Measurements from ENCODE around the gene CLINT1.

CLINT1 gene

DNA sequence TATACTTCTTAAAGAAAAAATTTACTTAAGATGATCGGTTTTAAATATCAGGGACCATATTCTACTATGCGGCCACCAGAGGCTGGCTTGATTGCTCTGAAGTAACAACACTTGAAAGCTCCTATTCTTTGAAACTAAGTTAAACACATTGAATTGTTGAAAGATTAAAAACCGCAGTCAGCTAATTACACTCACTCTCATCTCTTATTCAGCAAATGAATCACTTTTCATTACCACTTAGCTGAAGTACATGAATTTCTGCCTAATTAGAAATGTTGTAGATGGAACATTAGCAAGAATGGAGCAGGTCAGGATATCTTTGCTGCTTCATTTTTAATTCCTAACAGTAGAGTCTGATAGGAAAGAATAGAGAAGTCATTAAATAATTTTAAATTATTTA is 73.1 kb downstream of the CLINT1 start:
- TF ChIP-seq, protein P1, sequence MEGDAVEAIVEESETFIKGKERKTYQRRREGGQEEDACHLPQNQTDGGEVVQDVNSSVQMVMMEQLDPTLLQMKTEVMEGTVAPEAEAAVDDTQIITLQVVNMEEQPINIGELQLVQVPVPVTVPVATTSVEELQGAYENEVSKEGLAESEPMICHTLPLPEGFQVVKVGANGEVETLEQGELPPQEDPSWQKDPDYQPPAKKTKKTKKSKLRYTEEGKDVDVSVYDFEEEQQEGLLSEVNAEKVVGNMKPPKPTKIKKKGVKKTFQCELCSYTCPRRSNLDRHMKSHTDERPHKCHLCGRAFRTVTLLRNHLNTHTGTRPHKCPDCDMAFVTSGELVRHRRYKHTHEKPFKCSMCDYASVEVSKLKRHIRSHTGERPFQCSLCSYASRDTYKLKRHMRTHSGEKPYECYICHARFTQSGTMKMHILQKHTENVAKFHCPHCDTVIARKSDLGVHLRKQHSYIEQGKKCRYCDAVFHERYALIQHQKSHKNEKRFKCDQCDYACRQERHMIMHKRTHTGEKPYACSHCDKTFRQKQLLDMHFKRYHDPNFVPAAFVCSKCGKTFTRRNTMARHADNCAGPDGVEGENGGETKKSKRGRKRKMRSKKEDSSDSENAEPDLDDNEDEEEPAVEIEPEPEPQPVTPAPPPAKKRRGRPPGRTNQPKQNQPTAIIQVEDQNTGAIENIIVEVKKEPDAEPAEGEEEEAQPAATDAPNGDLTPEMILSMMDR (IDR thresholded peaks at IDR 0.05; ENCODE audit: low read depth, low read length, missing control alignments), result no peak
- in situ Hi-C loops (cut with HindIII; ENCODE audit: low sequenced_read_pairs), result no loop called here
- no peak for DNase-seq (ENCODE audit: low read depth)
- no peak overlapping the region for H3K4me3 ChIP-seq (ENCODE audit: low read depth, low read length)

DNA sequence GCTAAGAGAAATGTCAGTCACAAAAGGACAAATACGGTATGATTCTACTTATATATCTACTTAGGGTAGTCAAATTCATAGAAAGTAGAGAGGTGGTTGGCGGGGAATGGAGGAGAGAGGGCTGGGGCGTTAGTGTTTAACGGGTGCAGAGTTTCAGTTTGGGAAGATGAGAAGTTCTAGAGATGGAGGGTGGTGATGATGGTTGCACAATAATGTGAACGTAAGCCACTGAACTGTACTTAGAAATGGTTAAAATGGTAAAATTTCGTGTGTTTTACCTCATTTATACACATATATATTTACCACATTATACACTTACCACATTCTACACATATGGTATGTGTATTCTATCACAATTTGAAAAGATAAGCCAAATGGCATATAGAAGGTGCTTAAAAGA is 79.7 kb downstream of the CLINT1 start:
- H3K4me3 ChIP-seq (ENCODE audit: low read depth, low read length), result no peak overlapping the region
- in situ Hi-C loops (cut with HindIII; ENCODE audit: low sequenced_read_pairs), result no loop called here
- TF ChIP-seq, protein P1 (IDR thresholded peaks at IDR 0.05; ENCODE audit: low read depth, low read length, missing control alignments), result no peak
- no peak for DNase-seq (ENCODE audit: low read depth)

DNA sequence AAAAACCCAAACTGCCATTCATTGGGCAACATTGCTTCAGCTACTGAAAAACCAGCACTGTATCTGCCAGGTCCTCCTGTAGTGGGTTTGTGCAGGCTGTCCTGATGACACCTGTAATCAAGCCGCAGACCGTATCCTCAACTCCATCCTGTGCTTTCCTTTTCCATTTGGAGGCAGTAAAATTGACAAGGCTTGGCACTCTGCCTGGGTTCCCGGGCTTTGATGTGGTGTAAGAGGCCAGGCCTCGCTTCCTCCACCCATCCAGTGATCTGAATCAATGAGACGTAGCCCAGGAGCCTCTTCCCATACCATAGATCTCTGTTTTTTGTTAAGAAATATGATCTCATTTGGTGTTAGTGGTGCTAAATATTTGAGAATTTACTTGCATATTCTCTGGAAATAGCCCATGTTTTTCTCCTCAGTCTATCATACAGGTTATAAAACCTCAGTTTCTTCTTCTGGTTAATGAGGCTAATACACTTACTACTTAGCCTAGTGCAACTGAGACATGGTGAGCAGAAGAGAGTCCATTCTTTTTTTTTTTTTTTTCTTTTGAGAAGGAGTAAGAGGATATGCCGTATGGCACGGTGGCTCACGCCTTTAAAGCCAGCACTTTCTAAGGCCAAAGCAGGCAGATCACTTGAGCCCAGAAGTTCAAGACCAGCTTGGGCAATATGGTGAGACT is 80.7 kb downstream of the CLINT1 start:
- TF ChIP-seq, protein P1 (IDR thresholded peaks at IDR 0.05; ENCODE audit: low read depth, low read length, missing control alignments), result no peak
- in situ Hi-C loops (cut with HindIII; ENCODE audit: low sequenced_read_pairs), result no loop called here
- H3K4me3 ChIP-seq (ENCODE audit: low read depth, low read length), result no peak overlapping the region
- DNase-seq (ENCODE audit: low read depth), result peak; percentile 40

DNA sequence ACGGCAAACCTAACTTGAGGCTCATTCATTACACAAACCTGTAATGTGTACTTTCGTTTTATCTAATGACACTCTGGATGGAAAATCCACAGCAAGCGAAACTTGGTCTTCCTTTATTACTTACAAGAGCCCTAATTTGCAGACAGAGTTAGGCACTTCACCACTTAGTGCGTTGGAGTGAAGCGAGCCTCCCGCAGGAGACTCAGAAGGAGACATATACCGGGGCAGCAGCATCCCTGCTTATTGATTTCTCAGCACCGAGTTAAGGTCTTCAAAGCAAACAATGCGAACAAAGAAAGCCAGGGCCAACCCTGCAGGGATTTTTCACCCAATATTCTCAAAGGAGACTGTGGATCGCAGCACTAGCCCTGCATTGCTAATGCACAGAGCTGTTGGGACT is 86.8 kb downstream of the CLINT1 start:
- in situ Hi-C loops (cut with HindIII; ENCODE audit: low sequenced_read_pairs), result no loop called here
- no peak for DNase-seq (ENCODE audit: low read depth)
- TF ChIP-seq, protein P1 (IDR thresholded peaks at IDR 0.05; ENCODE audit: low read depth, low read length, missing control alignments), result no peak
- no peak overlapping the region for H3K4me3 ChIP-seq (ENCODE audit: low read depth, low read length)

DNA sequence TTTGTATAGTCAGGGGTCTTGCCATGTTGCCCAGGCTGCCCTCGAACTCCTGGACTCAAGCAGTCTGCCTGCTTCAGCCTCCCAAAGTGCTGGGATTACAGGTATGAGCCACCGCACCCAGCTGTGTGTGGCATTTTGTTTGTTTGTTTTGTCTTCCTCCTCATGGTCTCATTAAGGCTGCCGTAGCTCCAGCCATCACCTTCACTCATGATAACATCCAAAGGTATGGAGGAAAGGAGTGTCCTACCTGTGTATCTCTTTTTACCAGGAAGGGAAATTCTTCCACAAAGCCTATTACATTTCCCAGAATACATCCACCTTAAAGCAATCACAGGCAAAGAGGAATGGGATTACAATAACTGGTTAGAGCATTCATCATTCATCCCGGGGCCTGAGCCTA is 88.3 kb downstream of the CLINT1 start:
- H3K4me3 ChIP-seq (ENCODE audit: low read depth, low read length), result no peak overlapping the region
- no peak for DNase-seq (ENCODE audit: low read depth)
- TF ChIP-seq, protein P1 (IDR thresholded peaks at IDR 0.05; ENCODE audit: low read depth, low read length, missing control alignments), result no peak
- in situ Hi-C loops (cut with HindIII; ENCODE audit: low sequenced_read_pairs), result no loop called here

DNA sequence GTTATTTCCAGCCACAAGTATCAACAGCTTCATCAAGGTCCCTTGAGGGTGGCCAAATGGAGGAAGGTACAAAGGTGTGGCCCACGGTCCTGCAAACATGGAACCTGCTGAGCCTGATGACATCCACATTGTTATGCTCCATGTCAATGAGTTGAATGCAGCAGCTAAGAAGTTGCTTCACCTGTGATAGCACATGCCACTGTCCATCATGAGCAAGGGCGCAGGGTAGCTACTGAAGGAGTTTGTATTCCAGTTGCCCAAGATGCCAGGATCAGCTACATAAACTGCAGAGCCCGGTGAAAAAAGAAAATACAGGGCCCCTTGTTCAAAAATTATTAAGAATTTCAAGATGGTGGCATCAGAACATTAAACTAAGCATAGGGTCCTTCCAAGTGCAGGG is 91.3 kb downstream of the CLINT1 start:
- in situ Hi-C loops (cut with HindIII; ENCODE audit: low sequenced_read_pairs), result no loop called here
- no peak for DNase-seq (ENCODE audit: low read depth)
- no peak overlapping the region for H3K4me3 ChIP-seq (ENCODE audit: low read depth, low read length)
- TF ChIP-seq, protein P1 (IDR thresholded peaks at IDR 0.05; ENCODE audit: low read depth, low read length, missing control alignments), result no peak

Data from astrocyte of the cerebellum (primary cell).